A549 (cell line): ENCODE measurements around the gene GUK1. TPM values are rescaled to one million over a fixed set of nuclear protein-coding genes. Genes with fewer than 3 reads are reported as not detected.

ENCODE experiments used
- ATAC-seq, 2 experiments: fragments of 200-7000 bp in 1 of 2; fragments of >200 bp in 1 of 2; cut with Nextera tagmentation in 1 of 2; cut with Tn5 transposase in 1 of 2; 3 replicates each; pipeline versions ENCODE4 v1.8.0 to v1.9.1; 2018 to 2020; ENCODE audit warnings: mild to moderate bottlenecking in 1 of 2, moderate library complexity in 1 of 2
- CTCF ChIA-PET: fragments of 300-600 bp; sonication (Branson Sonifier 250); formaldehyde crosslinking; extraction: SDS; loops from one replicate; lab custom pipeline; 2021; ENCODE audit warnings: antibody characterized with exemption, inconsistent platforms; lab: Yijun Ruan, JAX
- POLR2A ChIA-PET: fragments of 350-600 bp; formaldehyde crosslinking; extraction: SDS; loops from one replicate; lab custom pipeline; 2021; ENCODE audit warnings: antibody characterized with exemption, inconsistent platforms; lab: Yijun Ruan, JAX
- DNase-seq, 2 experiments: peaks; one replicate each; pipeline versions ENCODE4 v3.0.0 to v3.0.0-alpha.2; 2011 to 2016; ENCODE audit warnings: low read depth in 1 of 2, low spot score in 1 of 2
- FAIRE-seq: peaks from 2 replicates; lab custom pipeline; 2011; peaks lifted over from hg19 to GRCh38; lab: Jason Lieb, UNC
- H3K27ac ChIP-seq, 2 experiments: fragments of >200 bp; sonication (Bioruptor Twin); formaldehyde crosslinking; 3 replicates each; pipeline ENCODE4 v1.5.1; 2016 to 2017
- H3K4me1 ChIP-seq: fragments of >200 bp; sonication (Bioruptor Twin); formaldehyde crosslinking; 3 replicates; pipeline ENCODE4 v1.6.1; 2016
- H3K4me2 ChIP-seq: fragments of >200 bp; sonication (Bioruptor Twin); formaldehyde crosslinking; 3 replicates; pipeline ENCODE4 v1.6.1; 2016
- H3K4me3 ChIP-seq: fragments of >200 bp; sonication (Bioruptor Twin); formaldehyde crosslinking; 3 replicates; pipeline ENCODE4 v1.5.1; 2016
- H3K9me3 ChIP-seq: fragments of >200 bp; sonication (Bioruptor Twin); formaldehyde crosslinking; 3 replicates; pipeline ENCODE4 v1.6.1; 2016
- ATOH8 ChIP-seq: fragments of 250-450 bp; sonication (Bioruptor Pico); IDR thresholded peaks from 2 replicates; pipeline ENCODE4 v1.5.0; 2020; ENCODE audit warnings: low read depth, mild to moderate bottlenecking, moderate library complexity
- CBX8 ChIP-seq: fragments of 200-600 bp; sonication (generic); IDR thresholded peaks from 2 replicates; pipeline ENCODE4 v1.6.1; 2016
- CEBPB ChIP-seq, 2 experiments: fragments of >200 bp in 1 of 2; sonication (Bioruptor Twin) in 1 of 2; formaldehyde crosslinking in 1 of 2; IDR thresholded peaks; 2 replicates each; pipeline ENCODE4 v1.6.1; 2012 to 2016
- CHD4 ChIP-seq: fragments of 200-600 bp; sonication (generic); IDR thresholded peaks from 2 replicates; pipeline ENCODE4 v1.6.1; 2016; ENCODE audit warnings: antibody characterized with exemption, mild to moderate bottlenecking, borderline replicate concordance
- ELK1 ChIP-seq: fragments of 150-350 bp; IDR thresholded peaks from 2 replicates; pipeline ENCODE4 v1.6.1; 2014; ENCODE audit warnings: low read depth, mild to moderate bottlenecking, low read length
- EP300 ChIP-seq, 2 experiments: fragments of >200 bp; sonication (Bioruptor Twin); formaldehyde crosslinking; IDR thresholded peaks; 2 replicates in 1 of 2; 3 replicates in 1 of 2; pipeline ENCODE4 v1.6.1; 2016 to 2017
- FOSL2 ChIP-seq, 2 experiments: fragments of 450-650 bp in 1 of 2; fragments of >200 bp in 1 of 2; sonication (Bioruptor Twin) in 1 of 2; formaldehyde crosslinking; IDR thresholded peaks; 2 replicates each; pipeline versions ENCODE4 v1.5.0 to v1.6.1; 2016 to 2020; ENCODE audit warnings: mild to moderate bottlenecking in 1 of 2, moderate library complexity in 1 of 2
- FOXS1 ChIP-seq: fragments of 250-450 bp; sonication (Bioruptor Pico); IDR thresholded peaks from 2 replicates; pipeline ENCODE4 v1.5.0; 2020; ENCODE audit warnings: mild to moderate bottlenecking, moderate library complexity
- GATA3 ChIP-seq: IDR thresholded peaks from 2 replicates; pipeline ENCODE4 v1.6.1; 2012; ENCODE audit warnings: borderline replicate concordance
- HMGXB4 ChIP-seq: fragments of 250-450 bp; sonication (Bioruptor Pico); IDR thresholded peaks from 2 replicates; pipeline ENCODE4 v1.5.0; 2021; ENCODE audit warnings: mild to moderate bottlenecking, moderate library complexity, borderline replicate concordance
- HOXB13 ChIP-seq: fragments of 250-450 bp; sonication (Bioruptor Pico); IDR thresholded peaks from 2 replicates; pipeline ENCODE4 v1.5.0; 2020; ENCODE audit warnings: low read depth, mild to moderate bottlenecking, moderate library complexity
- HOXB5 ChIP-seq: fragments of 250-450 bp; sonication (Bioruptor Pico); IDR thresholded peaks from 2 replicates; pipeline ENCODE4 v1.5.0; 2020; ENCODE audit warnings: mild to moderate bottlenecking, moderate library complexity
- JUN ChIP-seq, 2 experiments: fragments of >200 bp; sonication (Bioruptor Twin); formaldehyde crosslinking; IDR thresholded peaks; 2 replicates in 1 of 2; 3 replicates in 1 of 2; pipeline ENCODE4 v1.6.1; 2016 to 2017
- JUNB ChIP-seq: fragments of >200 bp; sonication (Bioruptor Twin); formaldehyde crosslinking; IDR thresholded peaks from 2 replicates; pipeline ENCODE4 v1.6.1; 2016
- MAZ ChIP-seq: fragments of 150-350 bp; IDR thresholded peaks from 2 replicates; pipeline ENCODE4 v1.6.1; 2014; ENCODE audit warnings: antibody characterized with exemption, low read depth, low read length, borderline replicate concordance
- MYC ChIP-seq: IDR thresholded peaks from 2 replicates; pipeline ENCODE4 v1.6.1; 2012; ENCODE audit warnings: mild to moderate bottlenecking, inconsistent platforms, low read length, improper control_type of control experiment, borderline replicate concordance
- NPAS2 ChIP-seq: fragments of 250-450 bp; sonication (Bioruptor Pico); IDR thresholded peaks from 2 replicates; pipeline ENCODE4 v1.8.0; 2022; ENCODE audit warnings: mild to moderate bottlenecking, moderate library complexity, borderline replicate concordance
- NR3C1 ChIP-seq: fragments of >200 bp; sonication (Bioruptor Twin); formaldehyde crosslinking; IDR thresholded peaks from 3 replicates; pipeline ENCODE4 v1.6.1; 2017
- RARB ChIP-seq: fragments of 250-450 bp; sonication (Bioruptor Pico); IDR thresholded peaks from 2 replicates; pipeline ENCODE4 v1.8.0; 2021; ENCODE audit warnings: mild to moderate bottlenecking, moderate library complexity
- SMC3 ChIP-seq: fragments of >200 bp; sonication (Bioruptor Twin); formaldehyde crosslinking; IDR thresholded peaks from 3 replicates; pipeline ENCODE4 v1.6.1; 2018; ENCODE audit warnings: inconsistent platforms
- SREBF2 ChIP-seq: fragments of 450-650 bp; IDR thresholded peaks from 2 replicates; pipeline ENCODE4 v1.6.1; 2014; ENCODE audit warnings: mild to moderate bottlenecking, moderate library complexity
- TFCP2L1 ChIP-seq: fragments of 250-450 bp; sonication (Bioruptor Pico); IDR thresholded peaks from 2 replicates; pipeline ENCODE4 v1.5.0; 2021; ENCODE audit warnings: mild to moderate bottlenecking
- USF2 ChIP-seq: fragments of 450-650 bp; IDR thresholded peaks from 2 replicates; pipeline ENCODE4 v1.6.1; 2014; ENCODE audit warnings: antibody characterized with exemption
- ZC3H11A ChIP-seq: fragments of 450-650 bp; IDR thresholded peaks from 2 replicates; pipeline ENCODE4 v1.6.1; 2014; ENCODE audit warnings: antibody characterized with exemption, mild to moderate bottlenecking
- ZFP36 ChIP-seq: fragments of 450-650 bp; IDR thresholded peaks from 2 replicates; pipeline ENCODE4 v1.6.1; 2014; ENCODE audit warnings: borderline replicate concordance; ENCODE audit not compliant: partially characterized antibody
- WGBS: methylation state at CpG from one replicate; pipeline ENCODE4 v1.1.6; 2017; ENCODE audit errors: missing lambda C conversion rate; 5-methylcytosine and 5-hydroxymethylcytosine counted together
- polyA plus RNA-seq, 4 experiments: library from polyadenylated mRNA; depleted of rRNA in 3 of 4; stranded (reverse); fragments of >200 nt; fragmentation: RNase III in 1 of 4; extraction: RNeasy Plus Mini Kit Qiagen cat#74134 plus additional on column Dnase treatment in 1 of 4; gene quantifications; 2 replicates in 3 of 4; 3 replicates in 1 of 4; pipeline ENCODE4 v1.2.3, GENCODE V29; 2011 to 2017

The GUK1 gene
- polyA plus RNA-seq, 2 of the 4 experiments (the other 2 are of a cell fraction) = 88.9 to 106 TPM

- no peak for FAIRE-seq
- Histone ChIP-seq H3K4me1 (peaks cover 25% of the 10 kb centered on the region), H3K4me2 (no peak overlapping the region)
Observed at GRCh38 chr1:228093050-228093906, 46.8 kb upstream of the GUK1 start.

GRCh38 chr1:228094432-228095016 lies 45.6 kb upstream of the GUK1 start:
- H3K27ac ChIP-seq = no peak overlapping the region
- ChIA-PET POLR2A (no interaction called here), CTCF (interaction anchor here (1.8 kb wide), 1 partner anchor 71 kb away, joined by 7 read pairs; the partner anchor contains the start of gene IBA57)
- H3K9me3 ChIP-seq = peaks cover 28% of the 10 kb centered on the region
- no peak for TF ChIP-seq MAZ
- TF ChIP-seq SMC3 = no peak
- TF ChIP-seq NR3C1 = no peak
- no peak for TF ChIP-seq HMGXB4
- TF ChIP-seq ELK1 = no peak
- TF ChIP-seq ATOH8 (CRISPR knock-in tag) = no peak
- no peak for TF ChIP-seq RARB (CRISPR knock-in tag)
- TF ChIP-seq NPAS2 = no peak
- no peak for TF ChIP-seq CBX8
- TF ChIP-seq EP300 (IDR thresholded peaks at IDR 0.05) = no peak
- TF ChIP-seq JUNB = no peak
- no peak for TF ChIP-seq CEBPB (IDR thresholded peaks at IDR 0.05)
- TF ChIP-seq USF2 = no peak
- no peak for TF ChIP-seq FOXS1
- TF ChIP-seq JUN (IDR thresholded peaks at IDR 0.05) = no peak
- no peak for TF ChIP-seq MYC
- TF ChIP-seq TFCP2L1 (CRISPR knock-in tag) = no peak
- TF ChIP-seq HOXB13 (CRISPR knock-in tag) = no peak
- DNase-seq (no peak), FAIRE-seq (no peak), ATAC-seq (no peak)
- no peak overlapping the region for H3K4me3 ChIP-seq
- 88% methylated on average over 13 of the region's 13 CpGs for WGBS
- H3K4me2 ChIP-seq = no peak overlapping the region
- peaks cover 12% of the 10 kb centered on the region; the same call in 2 of the 3 replicates for H3K4me1 ChIP-seq

More at GRCh38 chr1:228093050-228093906, 46.8 kb upstream of the GUK1 start:
- TF ChIP-seq CHD4 = no peak
- TF ChIP-seq FOSL2 (IDR thresholded peaks at IDR 0.05) = no peak
- no peak for TF ChIP-seq FOSL2 (CRISPR knock-in tag; IDR thresholded peaks at IDR 0.05)
- no peak for TF ChIP-seq EP300 (IDR thresholded peaks at IDR 0.05)
- TF ChIP-seq USF2 = no peak
- TF ChIP-seq GATA3 = no peak
- no peak for TF ChIP-seq SMC3
- no peak for TF ChIP-seq TFCP2L1 (CRISPR knock-in tag)
- TF ChIP-seq ZC3H11A = no peak
- no peak for TF ChIP-seq RARB (CRISPR knock-in tag)
- no peak for TF ChIP-seq HMGXB4
- no peak for TF ChIP-seq FOXS1
- TF ChIP-seq HOXB5 (CRISPR knock-in tag) = no peak
- TF ChIP-seq SREBF2 = no peak
- no peak for TF ChIP-seq ZFP36
- POLR2A ChIA-PET = interaction anchor here (0.5 to 0.7 kb wide), 2 partner anchors 35 to 72 kb away, joined by 3 to 4 read pairs; partner anchors contain the start of gene IBA57
- Histone ChIP-seq H3K27ac (no peak overlapping the region), H3K9me3 (peaks cover 28% of the 10 kb centered on the region), H3K4me3 (no peak overlapping the region)
- CTCF ChIA-PET = interaction anchor here (0.9 to 3.1 kb wide), 6 partner anchors 9 to 94 kb away, joined by 3 to 18 read pairs (median 5); partner anchors contain the start of genes IBA57 and MRPL55
- no peak for ATAC-seq
- DNase-seq = no peak
- 93% methylated on average over 18 of the region's 20 CpGs for WGBS
